ENCODE measurements around the gene LYPLAL1. TPM values are rescaled to one million over a fixed set of nuclear protein-coding genes. Genes with fewer than 3 reads are reported as not detected.

LYPLAL1 gene
- total and polyA plus RNA-seq, 2 donors = 40.3 to 60.6 TPM

DNA sequence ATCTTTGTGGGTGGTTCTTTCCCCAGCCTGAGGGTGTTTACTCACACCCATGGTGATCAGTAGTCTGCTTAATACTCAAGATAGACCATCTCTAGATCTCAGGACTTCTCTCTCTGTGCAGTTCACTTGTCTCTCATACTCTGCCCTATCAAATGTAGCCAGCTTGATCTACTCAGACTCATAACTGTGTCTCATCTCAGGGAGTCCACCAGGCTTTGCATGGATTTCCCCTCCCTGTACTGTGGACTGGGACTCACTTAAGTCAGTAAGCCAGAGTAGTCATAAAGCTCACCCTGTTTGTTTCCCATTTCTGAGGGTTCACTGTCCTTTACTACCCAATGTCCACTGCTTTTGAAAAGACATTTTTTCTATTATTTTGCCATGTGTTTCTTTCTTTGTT is 41.8 kb downstream of the LYPLAL1 start:
- Histone ChIP-seq H3K27me3 (ENCODE audit: control insufficient read depth in 2 of 2, insufficient read depth in 1 of 2, low read length in 1 of 2) (no peaks in the 10 kb centered on the region), H3K36me3 (ENCODE audit: control insufficient read depth in 2 of 2, insufficient read depth in 2 of 2, low read length in 1 of 2) (peaks cover 3 to 10% of the 10 kb centered on the region in 2 donors), H3K4me3 (ENCODE audit: low read length in 2 of 2) (no peak overlapping the region), H3K4me1 (ENCODE audit: control insufficient read depth in 2 of 2, insufficient read depth in 2 of 2, low read length in 2 of 2) (no peaks in the 10 kb centered on the region), H3K27ac (ENCODE audit: low read depth in 1 of 2, low read length in 1 of 2) (no peak overlapping the region), H3K9me3 (ENCODE audit: control insufficient read depth in 2 of 2, insufficient read depth in 1 of 2, low read length in 1 of 2) (no peaks in the 10 kb centered on the region)
- no peak for DNase-seq (ENCODE audit: low read depth in 6 of 9, low spot score in 9 of 9)

DNA sequence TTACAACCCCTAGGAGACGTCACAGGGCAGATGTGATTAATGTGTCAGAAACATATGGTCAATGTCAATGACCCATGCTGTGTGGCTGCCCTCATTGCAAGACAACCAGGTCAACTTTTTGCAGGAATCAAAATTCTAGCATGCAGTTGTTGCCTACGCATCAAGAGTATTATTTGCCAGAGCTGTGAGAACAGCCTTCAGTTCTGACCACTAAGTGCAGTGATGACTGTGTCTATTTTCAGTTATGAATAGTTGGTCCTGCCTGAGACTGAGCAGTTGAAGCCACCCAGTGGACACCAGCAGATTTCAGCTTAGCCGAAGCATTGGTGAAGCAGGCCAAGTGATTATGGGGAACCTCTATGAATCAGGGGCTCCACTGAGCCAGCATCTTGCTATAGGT is 47.3 kb downstream of the LYPLAL1 start:
- no peak overlapping the region for H3K27ac ChIP-seq (ENCODE audit: low read depth in 1 of 2, low read length in 1 of 2)
- H3K27me3 ChIP-seq (ENCODE audit: control insufficient read depth in 2 of 2, insufficient read depth in 1 of 2, low read length in 1 of 2) = no peaks in the 10 kb centered on the region
- no peaks in the 10 kb centered on the region for H3K9me3 ChIP-seq (ENCODE audit: control insufficient read depth in 2 of 2, insufficient read depth in 1 of 2, low read length in 1 of 2)
- 98% methylated on average over 3 of the region's 3 CpGs for WGBS
- H3K4me1 ChIP-seq (ENCODE audit: control insufficient read depth in 2 of 2, insufficient read depth in 2 of 2, low read length in 2 of 2) = no peaks in the 10 kb centered on the region
- H3K4me3 ChIP-seq (ENCODE audit: low read length in 2 of 2) = no peak overlapping the region
- no peak for DNase-seq (ENCODE audit: low read depth in 6 of 9, low spot score in 9 of 9)
- H3K36me3 ChIP-seq (ENCODE audit: control insufficient read depth in 2 of 2, insufficient read depth in 2 of 2, low read length in 1 of 2) = peaks cover 3 to 7% of the 10 kb centered on the region in 2 donors

DNA sequence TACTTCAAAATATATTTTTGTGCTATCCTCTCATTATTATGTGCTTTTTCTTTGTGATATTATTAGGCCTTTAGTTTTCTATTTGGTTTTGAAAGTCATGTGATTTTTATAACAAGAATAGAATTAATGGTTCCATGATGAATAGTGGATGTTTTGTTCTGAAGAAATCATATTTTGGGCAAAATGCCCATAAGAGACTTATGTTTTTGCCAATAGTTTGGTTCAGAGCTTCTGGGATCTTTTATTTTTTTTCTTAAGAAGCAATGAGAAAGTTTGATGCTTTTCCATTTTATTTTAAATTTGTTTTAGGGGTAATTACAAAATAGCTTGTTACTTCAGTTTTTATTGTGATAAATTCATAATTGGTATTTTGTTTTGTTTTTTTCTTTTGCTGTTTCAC is 49.8 kb downstream of the LYPLAL1 start:
- H3K4me3 ChIP-seq (ENCODE audit: low read length in 2 of 2) = no peak overlapping the region
- H3K27ac ChIP-seq (ENCODE audit: low read depth in 1 of 2, low read length in 1 of 2) = no peak overlapping the region
- H3K27me3 ChIP-seq (ENCODE audit: control insufficient read depth in 2 of 2, insufficient read depth in 1 of 2, low read length in 1 of 2) = no peaks in the 10 kb centered on the region
- H3K36me3 ChIP-seq (ENCODE audit: control insufficient read depth in 2 of 2, insufficient read depth in 2 of 2, low read length in 1 of 2) = peaks cover 3% of the 10 kb centered on the region in 2 donors
- H3K4me1 ChIP-seq (ENCODE audit: control insufficient read depth in 2 of 2, insufficient read depth in 2 of 2, low read length in 2 of 2) = no peaks in the 10 kb centered on the region
- no peak for DNase-seq (ENCODE audit: low read depth in 6 of 9, low spot score in 9 of 9)
- H3K9me3 ChIP-seq (ENCODE audit: control insufficient read depth in 2 of 2, insufficient read depth in 1 of 2, low read length in 1 of 2) = no peaks in the 10 kb centered on the region

DNA sequence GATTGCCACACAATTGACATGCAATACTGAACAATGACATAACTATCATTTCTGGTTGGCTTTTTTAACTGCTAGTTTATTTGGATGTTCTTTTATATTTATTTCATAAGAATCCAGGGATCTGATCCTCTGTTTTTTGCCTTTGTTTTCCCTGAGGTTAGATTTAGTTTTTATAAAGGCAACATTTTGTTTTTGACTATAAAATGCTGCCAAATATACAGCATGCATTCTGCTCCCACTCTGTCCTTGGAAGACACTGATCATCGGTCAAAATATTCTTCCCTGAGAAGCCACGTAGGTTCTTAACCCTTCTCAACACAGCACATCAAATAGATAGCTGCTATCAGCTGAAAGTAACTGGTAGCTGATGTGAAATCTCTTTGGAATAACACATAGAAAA is 52.5 kb downstream of the LYPLAL1 start:
- over 99% methylated on average over 2 of the region's 2 CpGs for WGBS
- no peaks in the 10 kb centered on the region for H3K4me1 ChIP-seq (ENCODE audit: control insufficient read depth in 2 of 2, insufficient read depth in 2 of 2, low read length in 2 of 2)
- no peaks in the 10 kb centered on the region for H3K27me3 ChIP-seq (ENCODE audit: control insufficient read depth in 2 of 2, insufficient read depth in 1 of 2, low read length in 1 of 2)
- no peaks in the 10 kb centered on the region for H3K9me3 ChIP-seq (ENCODE audit: control insufficient read depth in 2 of 2, insufficient read depth in 1 of 2, low read length in 1 of 2)
- no peak overlapping the region for H3K27ac ChIP-seq (ENCODE audit: low read depth in 1 of 2, low read length in 1 of 2)
- no peak for DNase-seq (ENCODE audit: low read depth in 6 of 9, low spot score in 9 of 9)
- H3K36me3 ChIP-seq (ENCODE audit: control insufficient read depth in 2 of 2, insufficient read depth in 2 of 2, low read length in 1 of 2) = no peaks in the 10 kb centered on the region
- H3K4me3 ChIP-seq (ENCODE audit: low read length in 2 of 2) = no peak overlapping the region

DNA sequence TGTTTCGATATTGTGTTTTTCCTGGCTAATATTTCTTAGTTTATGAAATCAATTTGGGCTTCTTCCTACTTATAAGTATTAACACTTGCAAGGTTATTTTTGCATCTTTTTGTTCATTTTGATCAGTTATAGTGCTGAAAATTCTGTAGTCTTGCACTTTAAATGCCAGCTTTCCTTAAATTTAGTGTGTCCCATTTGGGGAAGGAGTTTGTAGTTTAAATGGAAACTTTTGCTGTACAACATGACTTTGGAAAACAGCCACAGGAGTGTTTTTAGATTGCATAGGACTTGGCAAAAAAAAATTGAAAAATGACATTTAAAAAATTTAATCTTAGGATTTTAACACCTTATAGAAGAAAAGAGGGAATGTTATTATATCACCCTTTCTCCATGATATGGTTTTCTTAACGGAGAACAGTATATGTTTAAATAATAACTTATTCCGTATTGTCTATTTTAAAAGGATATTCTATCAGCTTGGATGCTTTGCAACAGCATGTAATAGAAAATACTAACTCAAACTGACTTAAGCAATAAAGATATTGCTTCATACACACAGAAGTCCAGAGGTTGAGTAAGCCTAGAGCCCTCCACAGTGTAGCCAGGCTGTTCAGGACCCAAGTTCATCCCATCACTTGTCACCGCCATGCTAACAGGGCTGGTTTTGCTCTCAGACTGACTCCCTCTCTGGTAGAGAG is 53.8 kb downstream of the LYPLAL1 start:
- DNase-seq (ENCODE audit: low read depth in 6 of 9, low spot score in 9 of 9) = no peak

DNA sequence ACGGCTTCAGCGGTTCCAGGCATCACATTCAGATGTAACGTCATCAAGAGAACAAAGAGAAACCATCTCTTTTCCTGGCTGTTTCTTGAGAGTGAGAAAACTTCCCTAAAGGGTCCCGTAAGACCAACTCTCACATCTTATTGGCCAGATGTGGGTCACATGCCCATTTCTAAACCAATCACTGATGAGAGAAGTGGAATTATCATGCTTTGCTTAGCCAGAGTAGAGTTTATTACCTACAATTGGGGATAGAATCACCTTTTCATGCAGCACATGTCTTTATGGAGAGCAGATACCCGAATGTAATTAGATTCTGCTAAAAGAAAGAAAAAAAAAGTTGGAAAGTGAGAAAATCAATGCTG is 54.4 kb downstream of the LYPLAL1 start:
- no peaks in the 10 kb centered on the region for H3K27me3 ChIP-seq (ENCODE audit: control insufficient read depth in 2 of 2, insufficient read depth in 1 of 2, low read length in 1 of 2)
- H3K36me3 ChIP-seq (ENCODE audit: control insufficient read depth in 2 of 2, insufficient read depth in 2 of 2, low read length in 1 of 2) = no peaks in the 10 kb centered on the region
- DNase-seq (ENCODE audit: low read depth in 6 of 9, low spot score in 9 of 9) = no peak
- H3K27ac ChIP-seq (ENCODE audit: low read depth in 1 of 2, low read length in 1 of 2) = no peak overlapping the region
- H3K4me1 ChIP-seq (ENCODE audit: control insufficient read depth in 2 of 2, insufficient read depth in 2 of 2, low read length in 2 of 2) = no peaks in the 10 kb centered on the region
- no peak overlapping the region for H3K4me3 ChIP-seq (ENCODE audit: low read length in 2 of 2)
- 99% methylated on average over 5 of the region's 5 CpGs for WGBS
- no peaks in the 10 kb centered on the region for H3K9me3 ChIP-seq (ENCODE audit: control insufficient read depth in 2 of 2, insufficient read depth in 1 of 2, low read length in 1 of 2)

More for the DNA sequence above, 53.8 kb downstream of the LYPLAL1 start:
- Histone ChIP-seq H3K27ac (ENCODE audit: low read depth in 1 of 2, low read length in 1 of 2) (no peak overlapping the region), H3K4me3 (ENCODE audit: low read length in 2 of 2) (no peak overlapping the region), H3K9me3 (ENCODE audit: control insufficient read depth in 2 of 2, insufficient read depth in 1 of 2, low read length in 1 of 2) (no peaks in the 10 kb centered on the region), H3K27me3 (ENCODE audit: control insufficient read depth in 2 of 2, insufficient read depth in 1 of 2, low read length in 1 of 2) (no peaks in the 10 kb centered on the region), H3K36me3 (ENCODE audit: control insufficient read depth in 2 of 2, insufficient read depth in 2 of 2, low read length in 1 of 2) (no peaks in the 10 kb centered on the region), H3K4me1 (ENCODE audit: control insufficient read depth in 2 of 2, insufficient read depth in 2 of 2, low read length in 2 of 2) (no peaks in the 10 kb centered on the region)
- WGBS = 72% methylated on average over 4 of the region's 4 CpGs

DNA sequence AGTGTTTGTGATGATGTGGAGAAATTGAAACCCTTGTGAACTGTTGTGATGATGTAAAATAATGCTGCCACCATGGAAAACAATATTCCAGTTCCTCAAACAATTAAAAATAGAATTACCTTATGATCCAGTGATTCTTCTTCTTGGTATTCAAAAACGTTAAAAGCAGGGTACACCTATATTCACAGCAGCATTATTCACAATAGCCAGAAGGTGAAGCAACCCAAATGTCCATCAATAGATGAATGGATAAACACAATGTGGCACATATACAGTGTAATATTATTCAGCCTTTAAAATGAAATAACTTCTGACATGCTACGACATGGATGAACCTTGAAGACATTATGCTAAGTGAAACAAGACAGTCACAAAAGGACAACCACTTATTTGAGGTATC is 59.2 kb downstream of the LYPLAL1 start:
- no peaks in the 10 kb centered on the region for H3K4me1 ChIP-seq (ENCODE audit: control insufficient read depth in 2 of 2, insufficient read depth in 2 of 2, low read length in 2 of 2)
- WGBS = 94% methylated on average over 2 of the region's 2 CpGs
- DNase-seq (ENCODE audit: low read depth in 6 of 9, low spot score in 9 of 9) = no peak
- no peaks in the 10 kb centered on the region for H3K9me3 ChIP-seq (ENCODE audit: control insufficient read depth in 2 of 2, insufficient read depth in 1 of 2, low read length in 1 of 2)
- no peaks in the 10 kb centered on the region for H3K36me3 ChIP-seq (ENCODE audit: control insufficient read depth in 2 of 2, insufficient read depth in 2 of 2, low read length in 1 of 2)
- no peak overlapping the region for H3K4me3 ChIP-seq (ENCODE audit: low read length in 2 of 2)
- no peak overlapping the region for H3K27ac ChIP-seq (ENCODE audit: low read depth in 1 of 2, low read length in 1 of 2)
- no peaks in the 10 kb centered on the region for H3K27me3 ChIP-seq (ENCODE audit: control insufficient read depth in 2 of 2, insufficient read depth in 1 of 2, low read length in 1 of 2)

DNA sequence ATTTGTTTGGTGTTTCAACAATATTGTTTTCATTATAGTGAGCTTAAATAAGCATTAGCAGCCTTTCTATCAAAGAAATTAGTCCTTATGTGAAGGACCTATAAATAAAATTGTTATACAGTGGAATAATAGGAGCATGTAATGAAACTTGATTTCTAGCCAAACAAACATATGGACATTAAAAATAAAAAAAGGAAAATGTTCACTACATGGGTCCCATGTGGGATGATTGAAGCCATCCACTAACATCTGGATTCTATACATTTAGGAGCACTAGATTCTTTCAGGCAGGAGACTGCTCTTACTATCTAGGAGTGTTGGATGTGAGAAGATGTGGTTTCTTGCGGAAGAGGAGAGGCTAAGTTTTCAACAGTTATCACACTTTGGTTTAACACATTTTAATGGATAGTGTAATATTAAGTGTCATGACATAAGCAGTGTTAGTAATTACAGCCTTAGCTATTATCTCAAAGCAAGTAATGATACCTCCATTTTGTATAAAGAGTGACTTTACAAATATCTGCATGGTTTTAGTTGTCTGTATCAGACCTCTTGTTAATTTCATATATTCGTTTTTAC is 62.3 kb downstream of the LYPLAL1 start:
- Histone ChIP-seq H3K27ac (ENCODE audit: low read depth in 1 of 2, low read length in 1 of 2) (no peak overlapping the region), H3K27me3 (ENCODE audit: control insufficient read depth in 2 of 2, insufficient read depth in 1 of 2, low read length in 1 of 2) (no peaks in the 10 kb centered on the region), H3K4me1 (ENCODE audit: control insufficient read depth in 2 of 2, insufficient read depth in 2 of 2, low read length in 2 of 2) (no peaks in the 10 kb centered on the region), H3K9me3 (ENCODE audit: control insufficient read depth in 2 of 2, insufficient read depth in 1 of 2, low read length in 1 of 2) (no peaks in the 10 kb centered on the region), H3K36me3 (ENCODE audit: control insufficient read depth in 2 of 2, insufficient read depth in 2 of 2, low read length in 1 of 2) (no peaks in the 10 kb centered on the region), H3K4me3 (ENCODE audit: low read length in 2 of 2) (no peak overlapping the region)
- no peak for DNase-seq (ENCODE audit: low read depth in 6 of 9, low spot score in 9 of 9)
- 95% methylated on average over 2 of the region's 2 CpGs for WGBS

DNA sequence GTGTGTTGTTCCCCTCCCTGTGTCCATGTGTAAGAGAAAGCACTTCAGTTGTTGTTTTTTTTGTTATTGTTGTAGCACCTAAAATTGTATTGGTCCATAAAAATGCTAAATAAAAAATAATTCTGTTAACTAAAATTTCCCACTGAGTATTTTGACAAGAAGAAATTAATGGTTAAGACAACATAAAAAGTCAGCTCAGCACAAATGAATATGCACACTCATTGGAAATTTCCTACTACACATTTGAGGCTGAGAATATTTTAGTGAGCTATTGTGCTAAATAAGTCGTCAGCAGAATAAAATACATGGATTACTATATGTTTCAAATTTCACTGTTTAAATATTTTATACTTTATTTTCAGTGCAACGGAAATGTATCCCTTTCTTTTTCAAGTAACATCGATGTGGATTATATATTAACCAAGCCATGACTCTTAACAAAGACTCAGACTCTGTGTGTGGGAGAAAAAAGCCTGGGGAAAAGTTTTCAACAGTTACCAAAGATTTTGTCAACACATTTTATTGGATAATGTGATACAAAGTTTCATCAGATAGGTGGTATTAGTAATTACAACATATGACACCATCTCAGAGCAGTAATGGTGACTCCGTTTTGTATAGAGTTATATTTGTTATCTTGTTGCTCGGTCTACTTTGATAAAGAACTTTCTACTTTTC is 63.4 kb downstream of the LYPLAL1 start:
- Histone ChIP-seq H3K9me3 (ENCODE audit: control insufficient read depth in 2 of 2, insufficient read depth in 1 of 2, low read length in 1 of 2) (no peaks in the 10 kb centered on the region), H3K27ac (ENCODE audit: low read depth in 1 of 2, low read length in 1 of 2) (no peak overlapping the region), H3K4me1 (ENCODE audit: control insufficient read depth in 2 of 2, insufficient read depth in 2 of 2, low read length in 2 of 2) (no peaks in the 10 kb centered on the region), H3K36me3 (ENCODE audit: control insufficient read depth in 2 of 2, insufficient read depth in 2 of 2, low read length in 1 of 2) (no peaks in the 10 kb centered on the region), H3K4me3 (ENCODE audit: low read length in 2 of 2) (no peak overlapping the region), H3K27me3 (ENCODE audit: control insufficient read depth in 2 of 2, insufficient read depth in 1 of 2, low read length in 1 of 2) (no peaks in the 10 kb centered on the region)
- WGBS = 97% methylated on average over 5 of the region's 5 CpGs
- no peak for DNase-seq (ENCODE audit: low read depth in 6 of 9, low spot score in 9 of 9)
